ENCODE data around the gene ZPR1.

GRCh38 chr11:116787436-116787785 is 412 bp downstream of the ZPR1 start:
- TF ChIP-seq CTCF (tag by site-specific recombination; IDR thresholded peaks at IDR 0.05) (no peak), ZNF174 (tag by site-specific recombination; IDR thresholded peaks at IDR 0.05) (no peak), ZNF133 (tag by site-specific recombination; IDR thresholded peaks at IDR 0.05) (no peak), ZSCAN30 (tag by site-specific recombination; IDR thresholded peaks at IDR 0.05) (no peak), ZBTB7A (tag by site-specific recombination; IDR thresholded peaks at IDR 0.05; ENCODE audit: low read depth) (no peak), SP7 (tag by site-specific recombination; IDR thresholded peaks at IDR 0.05) (no peak), ZBTB21 (tag by site-specific recombination; IDR thresholded peaks at IDR 0.05) (no peak), ZIC2 (tag by site-specific recombination; IDR thresholded peaks at IDR 0.05) (no peak)
